GM18511 (cell line): ENCODE data around the gene SAMD1.

Experiments used
- ATAC-seq: cut with Tn5 transposase; IDR thresholded peaks from one replicate; pipeline ENCODE4 v1.9.1; 2021; ENCODE audit warnings: mild to moderate bottlenecking, moderate library complexity; ENCODE audit not compliant: unreplicated experiment

The SAMD1 gene

DNA sequence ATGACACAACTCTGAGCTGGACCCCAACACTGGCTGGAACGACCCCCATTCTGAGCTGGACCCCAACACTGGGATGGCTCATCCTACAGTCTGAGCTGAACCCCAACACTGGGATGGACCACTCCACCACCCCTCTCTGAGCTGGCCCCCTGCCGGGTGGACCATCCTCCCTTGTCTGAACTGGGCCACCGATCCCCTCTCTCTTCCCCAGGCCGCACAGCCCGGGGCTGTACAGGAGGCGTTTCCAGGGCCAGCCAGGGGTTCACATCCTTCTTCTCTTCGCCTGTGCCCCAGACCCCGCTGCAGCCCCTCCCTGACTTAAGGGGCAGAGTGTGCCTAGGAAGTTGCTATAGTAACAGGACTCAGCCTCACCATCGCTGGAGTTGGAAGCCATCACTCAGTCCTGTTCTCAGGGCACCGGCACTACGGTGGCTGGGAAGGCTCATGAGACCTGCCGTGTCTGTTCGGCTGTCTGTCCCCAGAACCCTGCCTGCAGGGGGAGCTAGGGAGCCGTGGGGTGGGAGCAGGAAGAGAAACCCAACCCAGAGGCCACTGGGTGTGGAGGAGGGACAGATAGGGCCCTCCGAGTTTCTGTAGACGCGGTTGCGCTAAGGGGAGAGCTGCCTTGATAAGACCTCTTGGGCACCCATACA, 23.3 kb upstream of the SAMD1 start:
- ATAC-seq: no peak

DNA sequence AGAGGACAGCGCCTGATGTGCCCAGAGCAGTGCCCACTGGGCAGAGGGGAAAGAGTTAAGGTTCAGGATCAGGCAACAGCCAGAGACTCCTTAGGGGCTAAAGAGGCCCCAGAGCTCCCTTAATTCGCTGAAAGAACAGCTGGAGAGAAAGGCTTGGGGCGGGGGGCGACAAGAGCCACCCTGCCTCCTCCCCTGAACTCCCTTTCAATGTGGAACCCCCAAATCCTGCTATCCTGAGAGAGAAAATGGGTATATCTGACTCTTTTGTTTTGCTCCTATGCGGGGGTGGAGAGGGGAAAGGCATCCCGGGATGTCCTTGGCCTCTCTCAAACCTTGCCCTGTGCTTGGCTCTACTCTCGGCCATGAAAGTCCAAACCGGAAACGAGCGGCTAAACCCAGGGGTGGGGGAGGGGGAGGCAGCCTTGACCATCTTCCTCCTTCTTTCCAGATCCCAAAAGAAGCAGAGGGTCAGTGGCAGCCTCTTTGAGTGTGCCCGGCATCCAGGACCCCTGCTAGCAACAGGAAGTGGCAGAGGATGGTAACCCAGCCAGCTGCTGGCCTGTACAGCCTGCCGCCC, 22.3 kb upstream of the SAMD1 start:
- no peak for ATAC-seq

DNA sequence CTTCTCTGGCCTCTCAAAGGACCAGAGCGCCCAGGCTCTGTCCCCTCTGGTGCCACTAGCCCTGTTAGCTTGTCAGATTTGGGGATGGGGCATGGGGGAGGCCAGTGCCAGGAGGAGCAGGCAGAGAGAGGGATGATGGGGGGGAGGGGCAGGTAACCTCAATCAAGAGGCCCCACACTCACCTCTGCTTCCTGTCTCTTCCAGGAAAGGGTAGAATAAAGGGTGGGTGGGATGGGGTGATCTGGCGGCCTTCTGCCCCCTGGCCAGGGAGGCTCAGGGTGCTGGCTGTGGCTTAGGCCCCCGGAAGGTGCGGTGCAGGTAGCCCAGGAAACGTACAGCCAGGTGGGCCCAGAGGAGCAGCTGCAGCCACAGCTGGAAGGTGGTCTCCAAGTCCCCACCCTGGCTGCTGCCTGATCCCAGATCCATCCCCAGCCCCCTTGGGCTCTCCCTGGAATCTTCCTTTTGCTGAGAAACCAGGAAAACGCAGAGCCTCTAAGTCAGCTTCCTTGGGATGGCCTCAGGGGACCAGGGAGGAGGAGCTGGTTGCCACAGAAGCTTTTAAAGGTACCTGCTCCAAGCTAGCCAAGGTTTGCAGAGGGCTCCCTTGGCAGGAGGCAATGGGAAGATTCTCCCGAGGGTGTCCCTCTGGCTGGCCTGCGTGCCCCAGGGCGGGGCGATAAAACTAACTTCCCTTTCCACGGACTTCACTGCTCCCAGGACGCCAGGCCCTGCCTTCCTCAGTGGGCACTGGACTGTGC, 21.7 kb upstream of the SAMD1 start:
- no peak for ATAC-seq

DNA sequence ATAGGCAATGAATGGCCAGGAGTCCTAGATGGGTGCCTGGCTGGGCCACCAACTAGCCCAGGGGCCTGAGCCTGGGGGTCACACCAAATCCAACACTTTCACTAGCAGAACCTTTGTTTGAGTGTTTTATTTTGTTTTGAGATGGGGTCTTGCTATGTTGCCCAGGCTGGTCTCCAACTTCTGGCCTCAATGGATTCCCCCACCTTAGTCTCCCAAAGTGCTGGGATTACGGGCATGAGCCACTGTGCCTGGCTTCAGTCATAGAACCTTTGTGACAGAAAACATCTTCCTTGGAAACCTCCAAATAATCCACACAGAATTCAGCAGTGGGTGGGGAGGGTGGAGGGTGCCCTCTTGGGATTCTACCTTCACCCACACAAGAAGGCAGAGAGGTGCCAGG, 20.9 kb upstream of the SAMD1 start:
- no peak for ATAC-seq

DNA sequence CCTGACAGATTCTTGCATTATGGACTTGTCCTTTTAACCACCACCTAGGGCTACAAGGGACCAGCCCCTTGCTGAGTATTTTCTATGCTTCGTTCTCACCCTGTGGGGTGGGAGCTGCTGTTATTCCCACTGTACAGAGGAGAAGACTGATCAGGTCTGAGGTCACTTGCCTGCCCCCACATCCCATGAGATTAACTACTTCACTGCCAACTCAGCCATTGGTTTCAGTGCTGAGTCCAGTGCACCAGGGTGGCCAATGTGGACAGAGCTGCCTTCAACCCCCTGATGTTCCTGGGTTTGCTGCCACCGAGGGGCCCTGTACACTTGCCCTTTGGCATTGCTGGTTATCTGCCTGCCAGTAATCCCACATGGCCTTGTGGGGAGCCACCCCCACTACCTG, 20.1 kb upstream of the SAMD1 start:
- no peak for ATAC-seq

DNA sequence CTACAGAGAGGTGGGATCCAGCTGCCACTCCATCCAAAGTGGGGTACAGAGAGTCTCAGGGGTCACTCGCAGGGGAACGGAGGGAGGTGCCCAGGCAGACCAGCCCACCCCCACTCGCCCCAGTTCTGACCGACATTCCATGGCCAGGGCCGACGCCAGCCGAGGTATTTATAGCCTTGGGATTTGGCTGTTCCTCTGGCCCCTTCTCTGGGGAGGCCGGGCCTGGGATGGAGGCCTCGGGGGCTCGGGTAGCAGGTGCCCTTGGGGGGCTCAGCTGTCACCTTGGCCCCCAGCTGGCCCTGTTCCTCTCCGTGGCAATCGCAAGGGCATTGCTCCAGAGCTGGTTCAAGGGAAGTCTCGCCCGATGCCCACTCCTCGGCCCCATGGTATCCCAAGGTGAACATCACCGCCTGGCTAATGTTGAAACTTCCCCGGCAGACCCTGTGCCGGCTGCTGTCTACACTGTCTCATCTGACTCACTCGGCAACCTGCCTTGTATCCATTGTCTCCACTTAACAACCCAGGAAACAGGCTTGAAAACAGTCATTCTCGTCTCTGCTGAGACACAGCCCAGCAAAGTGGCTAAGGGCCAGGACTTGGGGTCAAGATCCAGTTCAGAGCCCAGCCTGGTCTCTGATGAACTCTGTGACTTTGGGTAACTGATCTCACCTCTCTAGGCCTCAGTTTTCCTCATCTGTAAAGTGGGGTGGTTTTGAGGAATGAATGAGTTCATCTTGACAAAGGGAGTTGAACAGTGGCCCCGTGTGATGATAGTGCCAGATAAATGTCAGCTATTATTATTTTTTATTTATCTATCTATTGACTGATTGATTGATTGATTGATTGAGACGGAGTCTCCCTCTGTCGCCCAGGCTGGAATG, 17.3 kb upstream of the SAMD1 start:
- no peak for ATAC-seq

DNA sequence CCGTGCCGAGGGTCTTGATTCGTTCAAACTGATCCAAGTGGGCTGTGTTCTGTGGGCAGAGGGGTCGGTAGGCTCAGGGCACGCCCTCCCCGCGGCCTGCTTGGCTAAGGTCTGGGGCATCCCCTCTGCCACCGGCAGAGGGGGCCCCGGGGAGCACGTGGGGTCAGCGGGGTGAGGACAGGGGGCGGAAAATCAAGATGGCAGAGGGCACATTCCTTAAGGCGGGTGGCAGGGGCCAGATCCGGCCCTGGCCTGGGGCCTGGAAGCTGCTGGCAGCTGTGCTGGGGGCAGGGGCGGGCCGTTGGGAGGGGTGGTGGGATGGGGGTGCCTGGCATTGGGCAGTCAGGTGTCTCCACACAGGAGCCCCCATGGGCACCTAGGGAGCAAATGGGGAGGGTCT, 16.3 kb upstream of the SAMD1 start:
- ATAC-seq: no peak

DNA sequence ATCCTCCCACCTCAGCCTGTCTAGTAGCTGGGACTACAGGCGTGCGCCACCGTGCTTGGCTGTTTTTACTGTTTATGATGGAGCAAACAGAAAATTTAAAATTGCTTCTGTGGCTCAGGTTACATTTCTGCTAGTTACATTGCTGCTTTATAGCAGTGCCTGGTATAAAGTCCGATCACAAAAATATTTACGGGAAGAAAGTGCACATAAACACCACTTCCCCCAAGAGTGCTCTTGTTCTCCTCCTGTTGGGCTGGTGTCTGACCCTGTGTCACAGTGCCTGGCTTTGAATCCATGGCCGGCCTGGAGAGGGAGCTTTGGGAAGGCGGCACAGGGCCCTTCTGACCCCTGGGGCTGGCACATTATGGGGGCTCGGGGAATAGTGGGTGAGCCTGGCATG, 15.1 kb upstream of the SAMD1 start:
- no peak for ATAC-seq

DNA sequence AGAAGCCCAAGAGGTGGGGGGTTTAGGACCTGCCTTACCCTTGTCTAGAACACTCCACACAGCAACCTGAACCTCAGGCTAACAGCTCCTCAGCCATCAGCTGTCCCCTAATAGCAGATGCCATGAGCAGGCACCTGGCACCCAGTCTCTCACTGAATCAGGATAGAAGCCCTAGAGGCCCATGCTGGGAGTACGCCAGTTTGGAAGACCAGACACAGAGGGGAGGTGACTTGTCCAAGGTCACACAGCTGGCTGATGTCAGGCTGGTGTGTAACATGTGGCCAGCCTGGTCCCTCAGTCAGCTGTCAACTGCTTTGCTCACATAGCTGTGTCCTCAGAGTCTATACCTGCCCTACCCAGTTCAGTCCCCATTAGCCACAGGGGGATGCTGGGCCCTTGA, 12.8 kb upstream of the SAMD1 start:
- no peak for ATAC-seq

DNA sequence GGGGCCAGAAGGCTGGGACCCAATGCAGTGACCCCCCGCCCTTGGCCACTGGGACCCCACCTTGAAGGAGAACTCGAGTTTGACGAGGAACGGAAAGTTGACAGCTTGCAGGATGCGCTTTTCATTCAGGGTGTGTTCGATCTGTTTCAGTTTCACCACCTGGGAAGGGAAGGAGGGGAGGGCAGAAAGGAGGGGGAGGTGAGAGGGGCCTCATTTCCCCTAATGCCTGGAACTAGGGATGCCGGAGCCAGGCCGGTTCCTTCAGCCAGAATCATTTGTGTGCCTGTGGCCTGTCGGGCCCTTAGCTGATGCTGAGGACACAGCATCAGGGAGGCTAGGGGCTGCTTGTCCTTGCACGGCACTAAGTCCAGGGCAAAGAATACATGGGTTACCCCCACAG, 12.2 kb upstream of the SAMD1 start:
- no peak for ATAC-seq

DNA sequence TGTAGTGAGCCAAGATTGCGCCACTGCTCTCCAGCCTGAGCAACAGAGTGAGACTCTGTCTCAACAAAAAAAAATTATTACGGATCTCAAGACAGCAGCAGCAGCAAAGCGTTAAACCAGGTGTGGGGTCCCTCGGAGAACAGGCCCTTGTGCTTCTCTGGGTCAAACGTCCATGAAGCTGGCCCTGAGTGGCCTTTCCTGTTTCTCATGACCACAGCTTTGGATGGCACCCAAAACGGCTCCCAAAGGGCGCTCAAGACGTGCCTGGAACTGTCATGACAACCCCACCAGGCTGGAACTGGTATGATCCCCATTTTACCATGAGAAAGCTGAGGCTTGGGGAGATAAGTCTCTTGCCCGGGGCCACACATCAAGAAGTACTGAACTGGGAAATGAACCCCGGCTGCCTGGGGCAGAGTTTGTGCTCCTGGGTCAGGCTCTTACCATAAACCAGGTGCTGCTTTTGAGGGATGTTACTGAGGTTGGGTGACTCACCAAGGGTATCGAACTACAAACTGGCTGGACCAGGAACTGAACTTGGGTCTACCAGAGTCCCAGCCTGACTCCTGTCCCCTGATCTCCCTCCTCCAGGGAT, 11.6 kb upstream of the SAMD1 start:
- ATAC-seq: no peak

DNA sequence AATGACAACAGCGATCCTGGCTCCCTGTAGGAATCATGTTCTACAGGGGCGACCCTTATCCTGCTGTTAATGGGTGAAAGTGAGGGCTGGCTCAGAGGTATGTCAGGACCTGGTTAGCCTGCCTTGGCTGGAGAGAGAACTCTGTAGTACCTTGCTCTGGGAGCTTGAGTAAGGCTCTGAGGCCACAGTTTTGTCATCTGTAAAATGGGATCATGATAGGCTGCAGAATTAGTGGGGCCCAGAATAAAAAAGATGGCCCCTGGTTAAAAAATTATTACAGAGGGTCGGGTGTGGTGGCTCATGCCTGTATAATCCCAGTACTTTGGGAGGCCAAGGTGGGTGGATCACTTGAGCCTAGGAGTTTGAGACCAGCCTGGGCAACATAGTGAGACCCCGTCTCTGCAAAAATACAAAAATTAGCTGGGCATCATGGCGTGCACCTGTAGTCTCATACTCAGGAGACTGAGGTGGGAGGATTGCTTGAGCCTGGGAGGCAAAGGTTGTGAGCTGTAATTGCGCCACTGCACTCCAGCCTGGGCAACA, 10.5 kb upstream of the SAMD1 start:
- ATAC-seq: no peak

DNA sequence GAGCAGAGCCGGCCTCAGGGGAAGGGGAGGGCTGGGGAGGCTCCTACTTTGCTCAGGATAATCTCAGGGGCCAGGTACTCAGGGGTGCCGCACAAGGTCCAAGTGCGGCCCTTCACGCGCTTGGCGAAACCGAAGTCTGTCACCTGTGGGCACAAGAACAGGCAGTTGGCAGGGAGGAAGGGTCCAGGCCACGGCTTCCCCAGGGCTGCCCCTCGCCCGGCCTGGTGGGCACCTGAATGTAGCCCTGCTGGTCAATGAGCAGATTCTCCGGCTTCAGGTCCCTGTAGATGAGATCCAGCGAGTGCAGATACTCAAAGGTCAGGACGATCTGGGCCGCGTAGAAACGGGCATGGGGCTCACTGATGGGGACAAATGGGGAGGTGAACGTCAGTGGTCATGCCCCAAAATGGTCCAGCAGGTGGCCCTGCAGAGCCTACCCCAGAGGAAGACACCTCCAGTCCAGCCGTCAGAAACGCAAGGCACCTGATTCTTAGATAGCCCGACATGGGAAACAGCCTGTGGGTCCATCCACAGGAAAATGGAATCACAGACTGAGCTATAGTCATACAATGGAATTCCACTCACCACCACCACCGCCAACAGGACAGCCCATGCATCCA, 7.1 kb upstream of the SAMD1 start:
- no peak for ATAC-seq

DNA sequence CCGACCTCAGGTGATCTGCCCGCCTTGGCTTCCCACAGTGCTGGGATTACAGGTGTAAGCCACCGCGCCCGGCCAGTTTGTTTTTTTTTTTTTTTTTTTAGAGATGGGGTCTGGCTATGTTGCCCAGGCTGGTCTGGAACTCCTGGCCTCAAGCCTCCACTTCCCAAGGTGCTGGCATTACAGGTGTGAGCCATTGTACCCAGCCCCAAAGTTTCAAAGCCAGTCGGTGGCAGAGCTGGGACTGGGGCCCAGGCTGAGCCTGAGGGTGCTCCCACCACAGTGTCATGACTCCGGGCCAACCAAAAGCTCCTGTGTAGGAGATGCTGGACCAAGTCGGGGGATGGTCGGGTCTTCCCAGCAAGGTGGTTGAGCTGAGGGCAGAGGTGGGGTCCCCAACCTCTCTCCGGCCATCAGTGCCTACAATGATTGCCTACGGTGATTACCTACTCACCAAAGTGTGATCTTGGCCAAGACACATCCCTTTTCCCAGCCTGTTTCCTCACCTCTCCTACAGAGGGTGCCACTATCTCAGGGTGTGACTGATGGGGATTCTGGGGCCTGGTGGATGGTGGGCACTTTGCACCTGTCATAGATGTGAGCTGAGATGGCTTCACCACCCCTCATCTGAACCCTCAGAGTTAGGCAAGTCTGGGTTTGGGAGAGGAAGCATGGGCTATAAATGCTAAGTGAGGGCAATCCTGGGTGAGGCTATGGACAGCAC, 5.9 kb upstream of the SAMD1 start:
- no peak for ATAC-seq

DNA sequence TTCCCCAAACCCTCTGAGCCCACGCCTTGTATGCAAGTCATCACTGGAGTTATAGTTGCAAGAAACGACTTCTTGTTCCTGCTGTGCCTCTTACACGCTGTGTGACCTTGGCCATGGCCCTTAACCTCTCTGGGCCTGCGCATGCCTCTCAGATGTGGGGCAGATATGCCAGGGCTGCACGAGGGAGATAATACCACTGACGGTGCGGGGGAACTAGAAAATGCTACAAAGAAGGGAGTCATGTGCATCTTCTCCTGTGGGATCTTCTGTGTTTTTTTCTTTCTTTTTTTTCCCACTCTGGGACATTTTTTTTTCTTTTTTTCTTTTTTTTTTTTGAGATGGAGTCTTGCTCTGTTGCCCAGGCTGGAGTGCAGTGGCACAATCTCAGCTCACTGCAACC, 4.3 kb upstream of the SAMD1 start:
- no peak for ATAC-seq

DNA sequence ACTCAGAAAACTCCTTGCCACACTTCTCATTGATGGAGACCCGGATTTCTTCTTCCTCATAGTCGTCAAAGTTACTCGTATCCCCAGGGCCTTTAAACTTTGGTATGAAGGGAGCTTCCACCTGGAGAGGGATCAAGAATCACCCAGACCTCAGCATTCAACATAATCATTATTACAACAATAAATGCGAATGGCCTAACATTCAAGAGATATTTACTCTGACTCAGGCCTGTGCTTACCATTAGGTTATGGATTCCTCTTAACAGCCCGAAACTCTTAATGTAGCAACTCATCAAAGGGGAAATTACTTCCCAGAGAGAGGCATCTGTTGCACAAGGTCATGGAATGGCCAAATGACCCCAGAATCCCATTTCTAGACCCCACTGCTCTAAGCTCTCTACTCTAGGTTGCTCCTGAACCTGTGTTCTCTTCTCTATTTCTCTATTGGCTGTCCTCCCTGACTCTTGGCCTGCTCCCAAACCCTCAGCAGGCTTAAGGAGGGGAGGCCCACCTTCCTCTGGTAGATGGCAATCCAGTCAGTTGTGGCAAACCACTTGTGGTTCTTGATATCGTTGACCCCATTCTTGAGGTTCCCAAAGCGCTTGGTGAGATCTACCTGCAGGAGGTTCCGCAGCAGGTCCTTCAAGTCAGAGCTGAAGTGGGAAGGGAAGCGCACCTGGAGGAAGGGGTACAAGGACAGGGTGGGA, 2.7 kb upstream of the SAMD1 start:
- ATAC-seq: no peak

DNA sequence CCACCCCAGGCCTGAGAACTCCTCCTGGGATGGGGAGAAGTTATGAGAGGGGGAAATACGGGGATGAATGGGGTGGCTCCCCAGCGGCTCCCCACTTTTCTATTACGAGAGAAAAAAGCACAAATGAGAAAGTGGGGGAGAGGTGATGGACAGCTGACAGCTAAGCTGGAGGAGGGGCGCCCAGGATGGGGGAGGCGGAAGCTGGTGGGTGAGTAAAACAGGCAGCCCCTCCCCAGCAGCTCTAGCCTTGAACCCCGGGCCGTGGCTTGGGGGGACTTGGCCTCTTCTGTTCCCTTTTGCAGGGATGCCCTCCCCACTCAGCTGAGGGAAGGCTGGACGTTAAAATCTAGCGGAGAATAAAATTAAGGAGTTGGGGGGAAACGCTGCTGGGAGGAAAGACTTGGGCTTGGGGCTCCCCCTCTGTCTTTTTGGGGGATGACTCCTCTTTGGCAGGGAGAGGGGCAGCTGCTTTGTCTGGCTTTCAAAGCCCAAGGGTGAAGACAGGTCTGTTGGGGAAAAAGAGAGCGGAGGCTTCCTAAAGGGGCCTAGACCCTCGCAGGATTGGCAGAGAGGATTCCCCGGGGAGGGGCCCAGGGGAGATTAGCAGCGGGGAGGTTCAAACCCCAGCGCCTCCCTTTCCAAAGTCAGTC, 1.4 kb upstream of the SAMD1 start:
- ATAC-seq: peak; percentile 22

DNA sequence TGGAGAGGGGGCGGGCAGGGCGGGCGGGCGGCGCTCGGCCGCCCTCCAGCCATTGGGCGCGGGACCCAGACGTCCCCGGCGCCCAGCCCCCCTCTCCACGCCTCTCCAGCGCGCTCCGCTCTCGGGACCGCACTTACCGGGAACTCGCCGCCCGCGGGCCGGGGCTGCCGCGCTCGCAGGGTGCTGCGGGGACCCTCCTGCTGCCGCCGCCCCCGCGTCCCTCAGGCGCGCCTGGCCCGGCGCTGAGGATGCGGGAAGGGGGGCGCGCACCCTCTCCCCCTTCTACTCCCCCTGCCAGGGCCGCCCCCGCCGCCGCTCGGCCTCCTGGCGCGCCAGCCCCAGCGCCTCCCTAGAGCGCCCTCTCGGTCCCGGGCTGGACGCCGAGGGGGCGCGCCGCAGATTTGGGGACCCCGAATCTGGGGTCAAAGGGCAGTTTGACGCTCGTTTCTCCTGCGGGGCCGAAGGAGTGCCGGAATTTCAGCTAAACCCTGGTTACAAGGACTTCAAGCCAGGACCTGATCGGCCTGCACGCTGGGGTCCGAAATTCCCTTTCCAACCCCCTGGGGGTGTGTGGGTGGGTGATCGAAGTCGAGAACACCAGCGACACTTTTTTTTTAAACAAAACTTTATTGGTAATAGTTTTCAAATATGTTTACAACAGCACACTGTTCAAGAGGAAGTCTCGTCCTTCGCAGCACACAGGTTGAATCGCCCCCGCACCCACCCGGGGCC, 696 bp upstream of the SAMD1 start:
- ATAC-seq: peak; percentile 60
